Caki2 (cell line): ENCODE results near the gene THRA. TPM values are rescaled to one million over a fixed set of nuclear protein-coding genes. Genes with fewer than 3 reads are reported as not detected.

Source experiments
- DNase-seq: peaks from one replicate; pipeline ENCODE4 v3.0.0-alpha.2; 2015; ENCODE audit warnings: low read depth
- in situ Hi-C: cut with HindIII; loops from 2 replicates; pipeline ENCODE4 v1.10.0; 2016; ENCODE audit warnings: low sequenced_read_pairs, low pct_unique_long_range_greater_than_20kb, mixed read lengths
- total RNA-seq: library from RNA; depleted of rRNA; stranded (reverse); fragments of >200 nt; shearing (Covaris generic); gene quantifications from 2 replicates; pipeline ENCODE4 v1.2.3, GENCODE V29; 2014; ENCODE audit warnings: low replicate concordance

Gene THRA
- total RNA-seq, 1 experiment from 2014 or later: 9.1 TPM

DNA sequence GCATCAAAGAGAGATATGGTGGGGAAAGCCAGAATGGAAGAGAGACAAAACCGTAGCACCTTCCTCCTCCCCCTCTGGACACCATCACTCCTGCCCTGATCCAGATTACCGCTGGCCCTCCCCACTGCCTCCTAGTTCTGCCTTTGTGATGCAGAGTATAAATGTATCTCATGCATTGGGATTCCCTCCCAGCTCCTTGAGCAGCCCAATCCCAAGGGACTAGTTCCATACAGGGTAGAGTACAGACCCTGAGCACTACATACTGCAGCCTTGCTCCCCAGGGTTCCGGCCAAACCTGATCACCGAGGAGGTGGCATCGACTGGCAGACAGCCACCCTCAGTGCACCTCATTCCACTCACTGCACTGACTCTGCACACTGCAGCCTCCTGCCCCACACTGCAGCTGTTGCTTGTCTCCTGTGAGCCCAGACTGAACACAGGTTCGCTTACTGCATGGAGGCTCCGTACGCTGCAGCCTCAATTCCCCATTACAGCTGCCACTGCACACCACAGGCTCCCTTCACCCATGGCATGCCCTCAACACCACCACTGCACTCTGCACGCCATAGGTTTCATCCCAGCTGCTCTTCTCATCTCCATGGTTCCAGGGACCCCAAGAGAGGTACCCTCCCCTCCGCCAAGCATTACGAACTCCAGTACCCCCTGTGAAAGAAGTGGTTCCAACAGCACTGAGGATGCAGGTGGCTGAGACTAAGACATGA is 1.7 kb upstream of the THRA start:
- no peak for DNase-seq
- in situ Hi-C loops: no loop called here

DNA sequence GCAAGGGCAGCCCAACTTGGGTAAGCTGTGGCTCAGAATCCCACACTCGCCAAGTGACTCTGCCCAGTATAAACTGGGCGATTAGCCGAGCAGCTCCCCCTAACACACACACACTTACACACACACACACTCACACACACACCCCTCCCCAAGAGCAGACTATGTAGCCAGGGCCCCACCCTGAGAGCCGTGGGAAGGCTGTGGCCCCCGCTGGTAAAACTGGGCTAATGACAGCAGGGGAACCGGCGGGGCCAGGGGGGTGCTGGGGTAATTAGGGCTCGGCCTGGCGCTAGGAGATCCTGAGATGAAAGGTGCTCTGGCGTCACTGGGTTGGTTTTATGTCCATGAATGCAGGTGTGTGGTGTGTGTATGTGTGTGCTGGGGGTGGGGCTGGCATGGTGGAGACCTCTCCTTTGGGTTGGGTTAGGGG is 1.1 kb upstream of the THRA start:
- in situ Hi-C loops: no loop called here

DNA sequence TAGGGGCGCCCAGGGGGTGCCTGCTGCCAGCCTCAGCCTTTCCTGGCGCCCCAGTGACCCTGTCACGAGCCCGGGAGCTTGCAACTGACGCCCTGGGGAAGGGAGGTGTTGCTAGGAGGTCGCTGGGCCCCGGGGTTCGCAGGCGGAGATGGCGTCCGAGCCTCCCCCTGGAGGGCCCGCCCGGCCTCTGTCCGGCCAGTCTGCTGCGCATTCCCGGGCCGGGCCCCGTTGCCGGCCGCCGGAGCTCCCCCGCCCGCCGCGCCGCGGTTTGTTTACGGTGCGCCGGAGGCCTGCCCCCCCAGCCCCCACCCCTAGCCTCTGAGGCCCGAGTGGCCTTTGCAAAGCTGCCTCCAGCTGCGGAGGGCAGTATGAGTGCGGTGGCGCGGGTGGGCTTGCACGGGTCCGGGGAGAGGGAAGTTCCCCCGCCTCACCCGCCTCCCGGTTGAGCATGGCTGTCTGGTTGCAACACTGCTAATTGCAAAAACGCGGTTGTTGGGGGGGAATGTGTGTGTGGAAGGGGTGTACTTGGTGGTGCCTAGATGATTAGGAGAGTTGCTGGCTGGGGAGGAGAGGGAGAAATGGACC is 514 bp downstream of the THRA start:
- in situ Hi-C loops: no loop called here
- no peak for DNase-seq

More for the DNA sequence above, 1.1 kb upstream of the THRA start:
- no peak for DNase-seq

DNA sequence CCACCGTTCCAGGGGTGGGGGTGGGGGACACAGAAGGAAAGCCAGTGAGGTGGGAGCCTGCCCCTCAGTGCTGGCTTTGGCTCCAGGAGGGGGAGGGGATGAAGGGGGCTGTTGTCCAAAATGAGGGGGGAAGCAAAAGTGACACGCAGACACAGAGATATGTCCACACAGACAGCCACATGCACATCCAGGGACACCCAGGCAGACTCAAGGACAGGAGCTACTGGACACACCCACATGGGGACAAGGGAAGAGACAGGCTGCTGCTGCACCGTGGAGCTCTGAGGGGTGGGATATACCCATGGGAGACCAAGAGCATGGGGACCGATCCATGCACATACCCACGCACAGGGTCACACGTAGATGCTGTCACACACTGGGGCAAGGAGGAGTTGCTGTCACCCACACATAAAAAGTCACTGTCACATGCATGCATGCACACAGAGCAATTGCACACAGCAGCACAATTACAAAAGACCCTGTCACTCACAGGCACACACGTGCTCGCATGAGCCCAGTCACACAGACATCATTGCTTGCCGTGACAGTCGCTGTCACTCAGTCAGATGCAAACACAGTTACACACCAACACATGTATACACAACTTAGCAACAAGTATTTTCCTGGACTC is 1.3 kb downstream of the THRA start:
- in situ Hi-C loops: no loop called here

DNA sequence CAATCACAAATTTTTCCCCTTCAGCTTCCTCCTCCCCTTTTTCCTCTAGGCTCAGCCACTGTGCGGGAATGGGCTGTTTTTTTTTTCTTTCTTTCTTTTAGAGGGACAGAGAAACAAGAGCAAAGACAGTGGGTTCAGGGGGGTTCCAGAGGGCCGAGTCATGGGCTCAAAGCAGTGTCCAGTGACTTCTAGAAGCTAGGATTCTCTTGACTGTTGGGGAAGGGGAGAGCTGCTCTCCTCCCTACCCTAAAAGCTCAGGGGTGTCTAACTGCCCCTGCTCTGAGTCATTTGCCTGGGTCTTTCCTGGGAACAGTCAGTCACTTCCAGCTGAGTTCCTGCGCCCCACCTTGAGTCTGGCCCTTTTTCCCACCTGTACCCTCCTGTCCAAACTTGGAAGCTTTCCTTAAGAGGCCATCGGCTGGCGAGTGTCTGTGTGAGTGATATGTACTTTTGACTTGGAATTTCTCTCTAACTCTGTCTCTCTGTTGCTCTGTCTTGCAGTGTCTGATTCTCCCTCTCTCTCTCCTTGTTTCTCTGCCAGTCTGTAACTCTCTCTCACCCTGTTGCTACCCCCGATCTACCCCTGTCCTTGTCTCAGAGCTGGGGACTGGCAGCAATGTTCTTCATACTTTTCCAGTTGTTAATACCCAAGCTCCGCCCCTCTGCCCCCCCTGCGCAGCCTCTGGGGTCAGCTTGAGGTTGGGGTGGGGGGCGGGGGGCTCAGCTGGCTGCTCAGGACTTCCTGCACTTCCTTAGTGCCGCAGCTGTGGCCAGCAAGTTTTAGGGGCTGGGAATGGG is 2.4 kb downstream of the THRA start:
- peak; percentile 32 for DNase-seq

More for the DNA sequence above, 1.3 kb downstream of the THRA start:
- DNase-seq: no peak

DNA sequence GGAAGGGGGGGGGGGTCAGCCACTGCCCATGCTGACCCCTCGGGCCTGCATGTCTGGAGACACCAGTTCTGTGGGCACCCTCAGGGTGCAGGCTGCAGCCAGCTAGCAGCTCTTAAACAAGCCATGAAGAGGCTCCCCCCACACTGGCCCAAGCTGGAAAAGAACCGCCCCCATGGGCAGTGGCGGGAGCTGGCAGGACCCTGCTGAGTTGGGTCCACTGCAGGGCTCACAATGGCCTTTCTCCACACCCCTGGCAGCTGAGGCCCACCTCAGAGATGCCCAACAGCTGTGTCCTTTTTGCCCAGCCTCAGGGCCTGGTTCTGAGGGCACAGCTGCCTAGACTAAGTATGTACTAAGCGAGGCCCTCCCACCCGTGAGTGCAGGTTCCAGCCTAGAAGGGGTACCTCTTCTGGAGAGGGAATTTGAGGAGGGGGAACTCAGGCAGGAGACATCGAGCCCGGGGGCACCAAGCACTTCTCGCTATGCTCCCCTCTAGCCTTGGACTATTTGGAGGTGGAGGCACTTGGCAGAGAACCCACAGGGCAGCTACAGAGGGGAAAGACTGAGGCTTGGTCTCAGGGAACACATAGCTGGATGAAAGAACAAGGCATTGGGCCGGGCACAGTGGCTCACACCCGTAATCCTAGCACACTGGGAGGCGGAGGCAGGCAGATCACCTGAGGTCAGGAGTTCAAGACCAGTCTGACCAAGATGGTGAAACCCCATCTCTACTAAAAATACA is 3.2 kb downstream of the THRA start:
- no peak for DNase-seq
- in situ Hi-C loops: no loop called here

More for the DNA sequence above, 2.4 kb downstream of the THRA start:
- in situ Hi-C loops: no loop called here

DNA sequence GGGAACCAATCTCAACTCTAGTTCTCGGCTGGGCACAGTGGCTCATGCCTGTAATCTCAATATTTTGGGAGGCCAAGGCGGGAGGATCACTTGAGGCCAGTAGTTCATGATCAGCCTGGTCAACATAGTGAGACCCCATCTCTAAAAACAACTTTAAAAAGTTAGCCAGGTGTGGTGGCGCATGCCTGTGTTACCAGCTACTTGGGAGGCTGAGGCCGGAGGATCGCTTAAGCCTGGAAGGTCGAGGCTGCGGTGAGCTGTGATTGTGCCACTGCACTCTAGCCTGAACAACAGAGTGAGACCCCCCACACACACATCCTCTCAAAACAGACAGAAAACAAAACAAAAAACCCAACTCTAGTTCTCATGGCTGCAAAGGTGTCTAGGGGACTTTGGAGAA is 4.9 kb downstream of the THRA start:
- in situ Hi-C loops: no loop called here
- no peak for DNase-seq

DNA sequence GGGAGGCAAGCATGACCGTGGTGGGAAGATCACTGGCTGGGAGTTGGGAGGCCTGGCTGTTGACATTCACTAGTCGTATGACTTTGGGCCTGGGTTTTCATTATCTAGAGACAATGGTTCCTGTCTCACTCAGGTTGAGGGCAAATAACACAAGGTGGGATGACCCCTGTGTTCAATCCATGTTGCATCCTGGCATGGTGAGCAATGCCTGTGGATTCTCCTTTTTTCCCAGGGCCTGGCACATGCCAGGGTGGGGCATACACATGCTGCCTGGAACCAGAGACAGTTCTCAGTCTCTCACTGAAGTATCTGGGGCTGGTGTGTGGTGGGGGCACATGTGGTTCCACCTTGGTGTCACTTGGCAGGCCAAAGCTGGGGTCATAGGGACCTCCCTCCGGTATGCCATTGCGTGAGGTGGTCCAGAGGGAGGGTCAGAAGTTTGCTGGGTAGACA is 5.4 kb downstream of the THRA start:
- in situ Hi-C loops: no loop called here
- DNase-seq: no peak

DNA sequence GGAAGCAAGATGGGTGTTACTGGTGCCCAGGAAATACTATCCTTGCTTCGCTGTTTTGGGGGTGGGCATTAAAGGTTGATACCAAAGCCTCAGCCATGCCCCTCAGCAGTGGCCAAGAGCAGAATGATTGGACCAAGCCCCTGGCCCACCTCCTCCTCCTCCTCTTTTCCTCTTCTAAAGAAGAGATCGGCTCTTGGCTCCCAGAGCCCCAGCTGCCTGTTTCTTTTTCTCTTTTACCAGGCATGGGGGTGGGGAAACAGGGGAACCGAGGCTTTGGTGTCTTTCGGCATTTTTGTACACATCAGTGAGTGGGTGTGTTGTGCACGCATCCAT is 5.8 kb downstream of the THRA start:
- no peak for DNase-seq
- in situ Hi-C loops: no loop called here

DNA sequence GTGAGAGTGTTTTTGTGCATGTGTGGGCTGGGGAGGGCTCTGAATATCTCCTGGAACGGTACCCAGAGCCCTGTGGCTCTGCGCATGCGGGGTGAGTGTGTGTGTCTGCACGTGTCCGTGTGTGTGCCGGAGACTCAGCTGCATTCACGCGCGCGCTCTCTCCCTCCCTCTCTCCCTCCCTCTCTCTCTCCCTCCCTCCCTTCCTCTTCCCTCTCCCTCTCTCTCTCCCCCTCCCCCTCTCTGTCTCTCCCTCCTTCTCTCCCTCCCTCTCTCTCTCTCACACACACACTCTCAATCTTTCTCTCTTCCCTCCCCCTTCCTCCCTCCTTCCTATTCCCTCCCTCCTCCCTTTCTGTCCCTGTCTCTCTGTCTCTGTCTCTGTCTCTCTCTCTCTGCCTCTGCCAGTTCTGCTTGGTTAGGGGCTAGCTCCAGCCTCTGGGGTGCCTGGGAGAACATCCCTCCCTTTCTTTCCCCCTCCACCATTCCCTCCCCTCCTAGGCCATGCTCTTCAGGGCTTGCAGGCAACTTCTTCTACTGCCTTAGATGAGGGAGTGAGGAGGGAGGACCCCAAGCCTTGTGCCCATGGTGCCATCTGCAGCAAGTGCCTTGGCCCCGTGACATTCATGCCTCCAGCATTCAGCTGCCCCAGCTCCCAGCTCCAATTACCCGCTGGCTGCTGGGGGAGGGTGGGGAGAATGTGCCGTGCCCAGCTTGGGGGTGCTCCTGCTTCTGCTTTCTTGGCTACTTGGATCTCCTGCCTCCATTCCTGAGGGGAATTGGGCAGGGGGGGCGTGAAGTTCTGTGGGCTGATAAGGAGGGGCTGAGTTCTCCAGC is 6.4 kb downstream of the THRA start:
- peak; percentile 85 for DNase-seq
- in situ Hi-C loops: no loop called here

DNA sequence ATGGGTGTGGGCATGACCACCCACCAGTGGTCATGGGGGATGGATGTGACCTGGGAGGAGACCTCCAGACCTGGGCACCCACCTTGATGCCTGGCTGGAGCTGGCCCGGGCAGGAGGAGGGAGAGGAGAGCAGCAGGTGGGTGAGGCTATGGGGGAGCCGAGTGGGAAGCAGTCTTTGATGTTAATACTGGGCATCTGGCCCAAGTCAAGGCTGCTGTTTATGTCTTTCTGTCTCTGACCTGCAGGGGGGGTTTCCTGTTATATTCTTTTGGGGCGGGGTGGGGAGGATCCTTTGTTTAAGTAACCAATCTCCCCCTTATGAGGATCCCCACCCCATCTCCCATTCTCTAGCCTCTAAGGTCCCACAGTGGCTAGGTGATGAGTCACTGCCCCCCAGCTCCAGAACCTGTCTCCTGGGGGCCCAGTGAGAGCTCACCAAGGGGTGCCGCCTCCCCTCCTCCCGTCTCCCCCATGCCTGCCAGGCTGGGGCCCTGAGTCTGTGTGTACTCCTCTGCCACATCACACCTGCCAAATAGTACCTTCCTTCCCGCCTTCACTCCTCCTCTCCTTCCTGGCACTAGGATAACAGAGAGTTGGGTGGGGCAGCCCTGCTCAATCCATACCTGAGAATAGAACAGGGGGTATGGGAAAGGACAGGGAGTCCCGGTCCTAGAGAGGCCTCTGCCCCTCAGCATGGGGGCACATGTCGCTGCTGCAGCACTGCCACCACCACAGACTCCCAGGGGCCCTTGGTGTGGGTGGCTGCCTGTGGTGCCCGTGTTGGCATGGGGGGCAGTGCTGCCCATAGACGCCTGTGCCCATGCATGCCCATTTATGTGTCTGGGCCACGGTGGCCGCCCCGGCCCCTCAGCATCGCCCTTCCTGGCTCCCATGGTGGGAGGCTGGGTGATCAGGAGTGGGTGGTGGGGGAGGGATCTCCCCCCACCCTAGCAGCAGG is 7.3 kb downstream of the THRA start:
- in situ Hi-C loops: no loop called here
- no peak for DNase-seq

DNA sequence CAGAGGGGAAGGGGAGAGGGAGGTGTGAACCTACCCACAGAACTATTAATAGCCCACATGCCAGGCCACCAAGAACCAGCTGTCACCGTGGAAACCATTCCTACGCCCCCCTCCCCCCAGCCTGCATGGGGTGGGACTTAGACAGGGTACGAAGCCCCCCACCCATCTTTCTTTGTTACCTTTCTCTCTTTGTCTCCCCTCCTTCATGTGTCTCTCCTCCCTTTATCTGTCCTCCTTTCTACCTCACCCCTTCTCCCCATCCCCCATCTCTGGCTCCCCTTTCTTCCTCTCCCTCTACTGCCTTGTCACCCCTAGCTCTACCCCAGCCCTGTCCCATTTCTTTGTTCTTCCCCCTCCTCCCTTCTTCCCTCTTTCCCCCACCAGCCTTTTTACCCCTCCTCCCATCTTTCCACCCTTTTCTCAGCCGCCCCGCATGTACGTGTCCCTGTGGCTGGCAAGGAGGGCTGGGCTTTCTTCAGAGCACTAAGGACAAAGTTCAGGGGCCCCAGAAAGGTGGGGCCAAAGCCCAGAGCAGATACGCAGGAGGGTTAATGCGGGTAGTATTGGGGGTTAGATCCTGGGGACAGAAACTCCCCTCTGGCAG is 8.0 kb downstream of the THRA start:
- no peak for DNase-seq
- in situ Hi-C loops: no loop called here

DNA sequence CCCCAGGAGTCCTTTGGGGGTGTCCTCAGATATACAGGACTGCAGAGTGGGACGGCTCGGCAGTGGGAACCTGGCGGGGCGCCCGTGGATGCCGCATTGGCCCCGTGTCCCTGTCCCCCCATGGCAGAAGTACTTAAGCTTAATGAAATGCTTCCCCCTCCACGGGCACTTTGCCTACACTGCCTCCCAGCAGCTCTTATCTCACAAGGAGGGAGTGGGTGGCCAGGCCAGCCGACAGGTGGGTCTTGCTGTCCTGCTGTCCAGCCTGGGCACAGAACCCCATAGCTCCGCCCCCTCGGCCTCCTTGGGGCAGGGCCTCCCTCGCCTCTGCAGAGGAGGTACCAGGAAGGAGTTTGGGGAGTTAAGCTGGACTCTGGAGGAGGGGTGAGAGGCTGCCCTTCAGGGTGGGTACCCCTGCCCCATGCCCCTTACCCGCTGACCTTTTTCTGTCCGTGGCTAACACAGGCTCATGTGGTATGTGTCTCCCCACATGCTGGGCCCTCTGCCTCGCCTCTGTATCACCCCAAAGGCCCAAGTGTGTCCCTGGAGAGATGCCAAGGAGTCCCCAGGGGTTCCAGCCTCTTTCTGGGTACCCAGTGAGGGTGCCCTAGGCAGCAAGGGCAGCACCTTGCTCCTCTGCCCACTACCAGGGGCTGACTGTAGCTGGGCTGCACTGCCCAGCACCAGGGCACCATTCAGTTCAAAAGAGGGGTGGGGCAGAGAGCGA is 8.7 kb downstream of the THRA start:
- in situ Hi-C loops: no loop called here
- peak; percentile 44 for DNase-seq

DNA sequence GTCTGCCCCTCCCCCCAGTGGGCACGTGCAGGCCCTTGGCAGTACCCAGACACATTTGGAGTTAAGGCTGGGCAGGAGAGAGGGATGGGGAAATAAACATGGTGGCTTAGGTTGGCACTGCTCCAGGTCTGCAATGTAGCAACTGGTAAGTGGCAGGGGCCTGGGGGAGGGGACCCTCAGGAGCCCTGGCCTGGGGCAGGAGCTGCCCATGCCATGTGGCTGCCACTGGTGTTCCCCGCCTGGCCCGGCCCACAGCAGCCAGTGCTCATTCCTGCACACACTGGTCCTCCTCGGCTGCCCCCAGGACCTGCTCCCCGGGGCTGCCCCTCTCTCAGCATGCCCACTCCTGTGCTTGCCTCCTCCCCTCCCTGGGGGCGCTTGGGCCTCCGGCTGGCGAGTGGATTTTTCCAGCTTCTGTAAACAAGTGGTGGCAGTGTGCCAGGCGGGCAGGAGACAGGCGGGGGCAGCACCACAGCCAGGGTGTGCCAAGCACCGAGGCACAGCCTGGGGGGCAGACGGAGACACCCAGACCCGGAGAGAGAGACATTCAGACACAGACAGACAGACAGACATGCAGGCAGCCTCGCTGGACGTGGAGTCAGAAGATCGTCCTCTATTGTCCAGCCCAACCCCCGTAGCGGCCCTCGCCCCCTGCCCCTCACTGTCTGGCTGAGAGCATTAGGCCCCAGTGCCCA is 9.4 kb downstream of the THRA start:
- in situ Hi-C loops: no loop called here
- DNase-seq: peak; percentile 79

DNA sequence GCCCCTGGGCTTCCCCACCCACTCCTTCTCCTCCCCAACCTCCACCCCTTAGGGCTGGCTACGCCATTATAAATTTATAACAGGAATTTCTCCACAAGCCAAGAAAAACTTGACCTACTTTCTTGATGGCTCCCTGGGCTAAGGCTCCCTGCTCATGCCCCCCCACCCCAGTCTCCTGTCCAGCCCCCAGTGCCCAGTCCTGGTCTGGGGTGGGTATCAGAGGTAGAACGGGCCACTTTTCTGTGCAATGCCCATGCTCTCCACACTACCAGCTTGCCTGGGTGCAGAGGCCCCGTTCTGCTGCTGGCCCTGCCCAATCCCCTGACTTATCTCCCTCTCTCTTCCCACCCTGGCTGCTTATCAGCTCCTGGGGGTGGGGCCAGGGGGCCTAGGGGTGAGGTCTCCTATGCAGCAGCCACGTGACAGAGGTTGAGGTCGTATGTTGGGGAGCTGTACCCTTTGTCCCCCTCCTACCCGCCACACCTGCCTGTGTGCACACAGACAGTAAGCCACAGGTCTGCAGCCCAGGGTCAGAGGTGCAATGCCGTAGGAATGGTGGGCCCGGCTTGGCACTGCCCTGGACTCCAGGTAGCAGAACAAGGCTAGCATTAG is 10.1 kb downstream of the THRA start:
- in situ Hi-C loops: no loop called here
- no peak for DNase-seq
